K562 (cell line): ENCODE results near the gene MARK2. TPM values are rescaled to one million over a fixed set of nuclear protein-coding genes. Genes with fewer than 3 reads are reported as not detected.

Experiments
- ATAC-seq: fragments of 200-7000 bp; cut with Tn5 transposase; 3 replicates; pipeline ENCODE4 v1.9.1; 2020; ENCODE audit warnings: moderate library complexity
- BruUV-seq: library from RNA; stranded (reverse); fragments of 400-500 nt; replicated peaks from 2 replicates; lab custom pipeline; 2021; lab: Mats Ljungman, UMichigan
- CTCF ChIA-PET: fragments of 300-600 bp; formaldehyde crosslinking; extraction: SDS; loops from one replicate; lab custom pipeline; 2021; ENCODE audit warnings: low intra/inter-chr PET ratio; lab: Yijun Ruan, JAX
- POLR2A ChIA-PET: fragments of 300-600, 350-650 bp; sonication (Branson Sonifier 250); formaldehyde crosslinking; extraction: SDS; loops from one replicate; lab custom pipeline; 2021; ENCODE audit warnings: antibody characterized with exemption, inconsistent platforms; lab: Yijun Ruan, JAX
- DNase-seq, 4 experiments: peaks; one replicate each; pipeline versions ENCODE4 v3.0.0 to v3.0.0-alpha.2; 2011 to 2018; ENCODE audit warnings: low spot score in 3 of 4, mixed read lengths in 3 of 4; ENCODE audit errors: extremely low read depth in 1 of 4
- FAIRE-seq: peaks from 2 replicates; lab custom pipeline; 2011; peaks lifted over from hg19 to GRCh38; lab: Jason Lieb, UNC
- H2AFZ ChIP-seq: 2 replicates; pipeline ENCODE4 v1.6.0; 2011; ENCODE audit warnings: low read depth, low read length, control low read depth, inconsistent platforms
- H3K27ac ChIP-seq: fragments of 200-600 bp; 3 replicates; pipeline ENCODE4 v1.8.0; 2011; ENCODE audit warnings: low read depth, mild to moderate bottlenecking, control low read depth, inconsistent platforms, low read length, moderate library complexity, mixed read lengths; ENCODE audit errors: extremely low read depth
- H3K27me3 ChIP-seq, 2 experiments: fragments of 300-600 bp in 1 of 2; 2 replicates in 1 of 2; 3 replicates in 1 of 2; pipeline versions ENCODE4 v1.6.0 to v1.8.0; 2011; ENCODE audit warnings: inconsistent platforms in 2 of 2, low read length in 2 of 2, mild to moderate bottlenecking in 1 of 2, mixed read lengths in 1 of 2, moderate library complexity in 1 of 2; ENCODE audit not compliant: control insufficient read depth in 2 of 2, insufficient read depth in 2 of 2
- H3K36me3 ChIP-seq: fragments of 300-600 bp; 3 replicates; pipeline ENCODE4 v1.8.0; 2011; ENCODE audit warnings: mild to moderate bottlenecking, low read length, inconsistent platforms; ENCODE audit not compliant: control insufficient read depth, insufficient read depth
- H3K4me1 ChIP-seq, 2 experiments: fragments of 200-600 bp in 1 of 2; replicated peaks in 1 of 2; 2 replicates in 1 of 2; 3 replicates in 1 of 2; pipeline versions ENCODE4 v1.5.1 to v1.8.0; 2011; ENCODE audit warnings: inconsistent platforms in 2 of 2, low read length in 2 of 2, mild to moderate bottlenecking in 1 of 2, mixed read lengths in 1 of 2, moderate library complexity in 1 of 2; ENCODE audit not compliant: control insufficient read depth in 2 of 2, insufficient read depth in 2 of 2
- H3K4me2 ChIP-seq: 2 replicates; pipeline ENCODE4 v1.6.1; 2011; ENCODE audit warnings: low read length, control low read depth, inconsistent platforms, mixed read lengths; ENCODE audit not compliant: insufficient read depth
- H3K4me3 ChIP-seq: fragments of 200-600 bp; sonication (generic), shearing (Covaris generic); 2 replicates; pipeline ENCODE4 v1.5.1; 2016; ENCODE audit warnings: control low read depth, inconsistent platforms
- H3K79me2 ChIP-seq: fragments of 200-600 bp; 3 replicates; pipeline ENCODE4 v1.8.0; 2011; ENCODE audit warnings: low read length, inconsistent platforms; ENCODE audit not compliant: control insufficient read depth, insufficient read depth
- H3K9ac ChIP-seq, 2 experiments: 2 replicates each; pipeline versions ENCODE4 v1.6.0 to v1.6.1; 2011; ENCODE audit warnings: low read depth in 2 of 2, low read length in 2 of 2, control low read depth in 1 of 2, inconsistent platforms in 1 of 2, mild to moderate bottlenecking in 1 of 2, mixed read lengths in 1 of 2; ENCODE audit not compliant: insufficient read depth in 1 of 2
- H3K9me1 ChIP-seq: one replicate; pipeline ENCODE4 v1.6.0; 2011; ENCODE audit warnings: inconsistent platforms, mild to moderate bottlenecking, low read length, moderate library complexity; ENCODE audit not compliant: control insufficient read depth, insufficient read depth
- H3K9me3 ChIP-seq: replicated peaks from 2 replicates; pipeline ENCODE4 v1.5.1; 2011; ENCODE audit warnings: low read depth, low read length, inconsistent platforms; ENCODE audit not compliant: control insufficient read depth, insufficient read depth
- H4K20me1 ChIP-seq: replicated peaks from 2 replicates; pipeline ENCODE4 v1.6.1; 2011; ENCODE audit warnings: low read length, inconsistent platforms, mixed read lengths; ENCODE audit not compliant: control insufficient read depth, insufficient read depth
- HNRNPUL1 ChIP-seq: fragments of 200-400 bp; formaldehyde crosslinking; IDR thresholded peaks from 2 replicates; pipeline ENCODE4 v1.6.1; 2017; ENCODE audit warnings: low read length
- LARP7 ChIP-seq: fragments of 450-650 bp; IDR thresholded peaks from 2 replicates; pipeline ENCODE4 v1.6.1; 2016
- PPARD ChIP-seq: fragments of 250-450 bp; sonication (Bioruptor Pico); IDR thresholded peaks from 2 replicates; pipeline ENCODE4 v1.8.0; 2022; ENCODE audit warnings: inconsistent platforms, mild to moderate bottlenecking, moderate library complexity
- SMARCA4 ChIP-seq: fragments of 450-650 bp; IDR thresholded peaks from 2 replicates; pipeline ENCODE4 v1.6.1; 2016
- SMARCA5 ChIP-seq: fragments of 450-650 bp; IDR thresholded peaks from 2 replicates; pipeline ENCODE4 v1.6.1; 2016
- SNIP1 ChIP-seq: fragments of 450-650 bp; IDR thresholded peaks from 2 replicates; pipeline ENCODE4 v1.7.1; 2017; ENCODE audit warnings: low read depth, mild to moderate bottlenecking
- ZC3H4 ChIP-seq: sonication (generic); formaldehyde crosslinking; IDR thresholded peaks from 2 replicates; pipeline ENCODE4 v1.9.0; 2021; ENCODE audit warnings: missing genetic modification reagents, borderline replicate concordance
- ZNF77 ChIP-seq: fragments of 250-450 bp; sonication (Bioruptor Pico); IDR thresholded peaks from 2 replicates; pipeline ENCODE4 v1.5.0; 2020
- WGBS: fragments of 100-300 bp; shearing (Covaris generic); methylation state at CpG from one replicate; pipeline ENCODE4 v1.1.6; 2016; ENCODE audit warnings: low coverage, mixed read lengths; ENCODE audit not compliant: insufficient coverage; ENCODE audit errors: missing lambda C conversion rate; 5-methylcytosine and 5-hydroxymethylcytosine counted together
- in situ Hi-C: fragments of 300-500 bp; cut with MboI; formaldehyde crosslinking; loops from 4 replicates; pipeline ENCODE4 v1.15.0; 2018; ENCODE audit warnings: inconsistent platforms, mixed read lengths
- intact Hi-C: fragments of 100-400 bp; cut with micrococcal nuclease; formaldehyde crosslinking; loops from 2 replicates; pipeline ENCODE4 v1.14.2; 2022
- polyA plus RNA-seq, 8 experiments: library from polyadenylated mRNA; depleted of rRNA in 4 of 8; stranded (reverse) in 5 of 8; unstranded in 3 of 8; fragments of >200 nt; fragmentation: Nextera tagmentation in 2 of 8; fragmentation: Illumina TruSeq in 1 of 8; extraction: Ambion mirVana in 2 of 8; extraction: Trizol in 1 of 8; gene quantifications; 2 replicates each; pipeline versions ENCODE4 v1.2.1 to v1.2.3, GENCODE V29; 2011 to 2014; ENCODE audit warnings: inconsistent platforms in 1 of 8, missing spikeins in 1 of 8
- total RNA-seq, 7 experiments: library from RNA; depleted of rRNA in 6 of 7; stranded (reverse); fragments of >200 nt in 6 of 7; fragmentation: Illumina TruSeq in 2 of 7; extraction: Trizol in 2 of 7; gene quantifications; 2 replicates each; pipeline versions ENCODE4 v1.2.1 to v1.2.3, GENCODE V29; 2011 to 2021; ENCODE audit warnings: low replicate concordance in 1 of 7
- TF ChIP-seq, protein P1 (sequence below): sonication (generic); formaldehyde crosslinking; IDR thresholded peaks from 2 replicates; pipeline ENCODE4 v1.8.0; 2022; ENCODE audit warnings: mild to moderate bottlenecking, missing genetic modification reagents
- TF ChIP-seq, protein P2 (sequence below): fragments of 150-350 bp; IDR thresholded peaks from 2 replicates; pipeline ENCODE4 v1.6.1; 2014; ENCODE audit warnings: low read depth, mild to moderate bottlenecking, low read length, borderline replicate concordance
- TF ChIP-seq, protein P3 (sequence below): fragments of 450-650 bp; IDR thresholded peaks from 2 replicates; pipeline ENCODE4 v1.6.1; 2016; ENCODE audit warnings: low read depth

MARK2 gene
- total and polyA plus RNA-seq, 9 of the 15 experiments (the other 6 are each of a cell fraction or from before 2014, with no cell fraction given): 0.32 to 43.5 (median 15.1) TPM

DNA sequence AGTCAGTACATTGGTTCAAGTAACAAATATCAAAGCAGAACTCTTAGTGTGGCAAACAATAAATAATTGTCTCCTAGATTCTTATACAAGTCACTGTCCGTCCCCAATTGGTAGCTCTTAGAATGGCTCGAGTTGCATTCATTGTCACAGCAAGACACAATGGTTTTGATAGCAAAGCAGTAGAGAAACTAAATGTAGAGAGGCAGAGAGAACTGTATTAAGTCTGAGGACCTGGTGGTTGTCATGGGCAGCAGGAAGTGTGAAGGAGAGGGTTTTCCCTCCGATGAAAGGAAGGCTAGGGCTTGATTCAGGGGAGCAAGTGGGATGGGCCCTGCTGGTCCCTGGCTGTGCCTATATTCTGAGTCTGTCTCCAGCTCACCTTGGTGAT is 41.5 kb downstream of the MARK2 start:
- no peaks in the 10 kb centered on the region for H3K9me3 ChIP-seq
- peaks cover 7 to 18% of the 10 kb centered on the region in 2 experiments; a peak in 4 of 5 replicates for H3K4me1 ChIP-seq
- H3K27ac ChIP-seq: no peak overlapping the region
- no peak overlapping the region for H3K9ac ChIP-seq
- DNase-seq (no peak), FAIRE-seq (peak; percentile 63), ATAC-seq (no peak)
- no peak overlapping the region for H2AFZ ChIP-seq
- peaks cover 76% of the 10 kb centered on the region for H3K79me2 ChIP-seq
- H3K9me1 ChIP-seq: no peaks in the 10 kb centered on the region
- no TSS peak for BruUV-seq
- H3K36me3 ChIP-seq: peaks cover 26% of the 10 kb centered on the region; the same call in 2 of the 3 replicates
- intact Hi-C loops: no loop called here
- H3K4me2 ChIP-seq: no peak overlapping the region
- H4K20me1 ChIP-seq: peaks cover 17% of the 10 kb centered on the region; the same call in 1 of the 2 replicates
- WGBS: 65% methylated on average over 3 of the region's 3 CpGs
- H3K4me3 ChIP-seq: no peak overlapping the region
- CTCF ChIA-PET: interaction anchor here (0.7 kb wide), 1 partner anchor 32 kb away, joined by 3 read pairs; no protein-coding TSS in a partner anchor
- H3K27me3 ChIP-seq: no peaks in the 10 kb centered on the region
- POLR2A ChIA-PET: interaction anchor here (0.7 kb wide), 1 partner anchor 38 kb away, joined by 4 read pairs; no protein-coding TSS in a partner anchor
- in situ Hi-C loops: no loop called here
- no peak for TF ChIP-seq SMARCA5
- TF ChIP-seq ZC3H4 (CRISPR knock-in tag): no peak
- TF ChIP-seq, protein P1, sequence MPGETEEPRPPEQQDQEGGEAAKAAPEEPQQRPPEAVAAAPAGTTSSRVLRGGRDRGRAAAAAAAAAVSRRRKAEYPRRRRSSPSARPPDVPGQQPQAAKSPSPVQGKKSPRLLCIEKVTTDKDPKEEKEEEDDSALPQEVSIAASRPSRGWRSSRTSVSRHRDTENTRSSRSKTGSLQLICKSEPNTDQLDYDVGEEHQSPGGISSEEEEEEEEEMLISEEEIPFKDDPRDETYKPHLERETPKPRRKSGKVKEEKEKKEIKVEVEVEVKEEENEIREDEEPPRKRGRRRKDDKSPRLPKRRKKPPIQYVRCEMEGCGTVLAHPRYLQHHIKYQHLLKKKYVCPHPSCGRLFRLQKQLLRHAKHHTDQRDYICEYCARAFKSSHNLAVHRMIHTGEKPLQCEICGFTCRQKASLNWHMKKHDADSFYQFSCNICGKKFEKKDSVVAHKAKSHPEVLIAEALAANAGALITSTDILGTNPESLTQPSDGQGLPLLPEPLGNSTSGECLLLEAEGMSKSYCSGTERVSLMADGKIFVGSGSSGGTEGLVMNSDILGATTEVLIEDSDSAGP: no peak
- no peak for TF ChIP-seq SNIP1
- TF ChIP-seq ZNF77 (CRISPR knock-in tag): no peak
- TF ChIP-seq, protein P2, sequence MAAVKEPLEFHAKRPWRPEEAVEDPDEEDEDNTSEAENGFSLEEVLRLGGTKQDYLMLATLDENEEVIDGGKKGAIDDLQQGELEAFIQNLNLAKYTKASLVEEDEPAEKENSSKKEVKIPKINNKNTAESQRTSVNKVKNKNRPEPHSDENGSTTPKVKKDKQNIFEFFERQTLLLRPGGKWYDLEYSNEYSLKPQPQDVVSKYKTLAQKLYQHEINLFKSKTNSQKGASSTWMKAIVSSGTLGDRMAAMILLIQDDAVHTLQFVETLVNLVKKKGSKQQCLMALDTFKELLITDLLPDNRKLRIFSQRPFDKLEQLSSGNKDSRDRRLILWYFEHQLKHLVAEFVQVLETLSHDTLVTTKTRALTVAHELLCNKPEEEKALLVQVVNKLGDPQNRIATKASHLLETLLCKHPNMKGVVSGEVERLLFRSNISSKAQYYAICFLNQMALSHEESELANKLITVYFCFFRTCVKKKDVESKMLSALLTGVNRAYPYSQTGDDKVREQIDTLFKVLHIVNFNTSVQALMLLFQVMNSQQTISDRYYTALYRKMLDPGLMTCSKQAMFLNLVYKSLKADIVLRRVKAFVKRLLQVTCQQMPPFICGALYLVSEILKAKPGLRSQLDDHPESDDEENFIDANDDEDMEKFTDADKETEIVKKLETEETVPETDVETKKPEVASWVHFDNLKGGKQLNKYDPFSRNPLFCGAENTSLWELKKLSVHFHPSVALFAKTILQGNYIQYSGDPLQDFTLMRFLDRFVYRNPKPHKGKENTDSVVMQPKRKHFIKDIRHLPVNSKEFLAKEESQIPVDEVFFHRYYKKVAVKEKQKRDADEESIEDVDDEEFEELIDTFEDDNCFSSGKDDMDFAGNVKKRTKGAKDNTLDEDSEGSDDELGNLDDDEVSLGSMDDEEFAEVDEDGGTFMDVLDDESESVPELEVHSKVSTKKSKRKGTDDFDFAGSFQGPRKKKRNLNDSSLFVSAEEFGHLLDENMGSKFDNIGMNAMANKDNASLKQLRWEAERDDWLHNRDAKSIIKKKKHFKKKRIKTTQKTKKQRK: no peak
- no peak for TF ChIP-seq LARP7
- no peak for TF ChIP-seq HNRNPUL1
- TF ChIP-seq SMARCA4: no peak
- TF ChIP-seq, protein P3, sequence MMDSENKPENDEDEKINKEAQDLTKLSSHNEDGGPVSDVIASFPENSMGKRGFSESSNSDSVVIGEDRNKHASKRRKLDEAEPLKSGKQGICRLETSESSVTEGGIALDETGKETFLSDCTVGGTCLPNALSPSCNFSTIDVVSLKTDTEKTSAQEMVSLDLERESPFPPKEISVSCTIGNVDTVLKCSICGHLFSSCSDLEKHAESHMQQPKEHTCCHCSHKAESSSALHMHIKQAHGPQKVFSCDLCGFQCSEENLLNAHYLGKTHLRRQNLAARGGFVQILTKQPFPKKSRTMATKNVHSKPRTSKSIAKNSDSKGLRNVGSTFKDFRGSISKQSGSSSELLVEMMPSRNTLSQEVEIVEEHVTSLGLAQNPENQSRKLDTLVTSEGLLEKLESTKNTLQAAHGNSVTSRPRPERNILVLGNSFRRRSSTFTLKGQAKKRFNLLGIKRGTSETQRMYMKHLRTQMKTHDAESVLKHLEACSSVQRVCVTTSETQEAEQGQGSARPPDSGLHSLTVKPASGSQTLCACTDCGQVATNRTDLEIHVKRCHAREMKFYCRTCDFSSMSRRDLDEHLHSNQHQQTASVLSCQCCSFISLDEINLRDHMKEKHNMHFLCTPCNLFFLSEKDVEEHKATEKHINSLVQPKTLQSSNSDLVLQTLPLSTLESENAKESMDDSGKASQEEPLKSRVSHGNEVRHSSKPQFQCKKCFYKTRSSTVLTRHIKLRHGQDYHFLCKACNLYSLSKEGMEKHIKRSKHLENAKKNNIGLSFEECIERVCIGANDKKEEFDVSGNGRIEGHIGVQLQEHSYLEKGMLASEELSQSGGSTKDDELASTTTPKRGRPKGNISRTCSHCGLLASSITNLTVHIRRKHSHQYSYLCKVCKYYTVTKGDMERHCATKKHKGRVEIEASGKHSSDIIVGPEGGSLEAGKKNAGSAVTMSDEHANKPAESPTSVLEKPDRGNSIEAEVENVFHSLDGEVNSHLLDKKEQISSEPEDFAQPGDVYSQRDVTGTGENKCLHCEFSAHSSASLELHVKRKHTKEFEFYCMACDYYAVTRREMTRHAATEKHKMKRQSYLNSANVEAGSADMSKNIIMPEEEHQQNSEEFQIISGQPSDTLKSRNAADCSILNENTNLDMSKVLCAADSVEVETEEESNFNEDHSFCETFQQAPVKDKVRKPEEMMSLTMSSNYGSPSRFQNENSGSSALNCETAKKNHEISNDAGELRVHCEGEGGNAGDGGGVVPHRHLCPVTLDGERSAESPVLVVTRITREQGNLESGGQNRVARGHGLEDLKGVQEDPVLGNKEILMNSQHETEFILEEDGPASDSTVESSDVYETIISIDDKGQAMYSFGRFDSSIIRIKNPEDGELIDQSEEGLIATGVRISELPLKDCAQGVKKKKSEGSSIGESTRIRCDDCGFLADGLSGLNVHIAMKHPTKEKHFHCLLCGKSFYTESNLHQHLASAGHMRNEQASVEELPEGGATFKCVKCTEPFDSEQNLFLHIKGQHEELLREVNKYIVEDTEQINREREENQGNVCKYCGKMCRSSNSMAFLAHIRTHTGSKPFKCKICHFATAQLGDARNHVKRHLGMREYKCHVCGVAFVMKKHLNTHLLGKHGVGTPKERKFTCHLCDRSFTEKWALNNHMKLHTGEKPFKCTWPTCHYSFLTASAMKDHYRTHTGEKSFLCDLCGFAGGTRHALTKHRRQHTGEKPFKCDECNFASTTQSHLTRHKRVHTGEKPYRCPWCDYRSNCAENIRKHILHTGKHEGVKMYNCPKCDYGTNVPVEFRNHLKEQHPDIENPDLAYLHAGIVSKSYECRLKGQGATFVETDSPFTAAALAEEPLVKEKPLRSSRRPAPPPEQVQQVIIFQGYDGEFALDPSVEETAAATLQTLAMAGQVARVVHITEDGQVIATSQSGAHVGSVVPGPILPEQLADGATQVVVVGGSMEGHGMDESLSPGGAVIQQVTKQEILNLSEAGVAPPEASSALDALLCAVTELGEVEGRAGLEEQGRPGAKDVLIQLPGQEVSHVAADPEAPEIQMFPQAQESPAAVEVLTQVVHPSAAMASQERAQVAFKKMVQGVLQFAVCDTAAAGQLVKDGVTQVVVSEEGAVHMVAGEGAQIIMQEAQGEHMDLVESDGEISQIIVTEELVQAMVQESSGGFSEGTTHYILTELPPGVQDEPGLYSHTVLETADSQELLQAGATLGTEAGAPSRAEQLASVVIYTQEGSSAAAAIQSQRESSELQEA: no peak
- no peak for TF ChIP-seq PPARD
